ENCODE data around the gene PPFIA3.
"Not testable (repeated sequence)": the region's sequence is repeated elsewhere in the genome, so short reads cannot be mapped to it uniquely, and the experiment has no call there.

The PPFIA3 gene

DNA sequence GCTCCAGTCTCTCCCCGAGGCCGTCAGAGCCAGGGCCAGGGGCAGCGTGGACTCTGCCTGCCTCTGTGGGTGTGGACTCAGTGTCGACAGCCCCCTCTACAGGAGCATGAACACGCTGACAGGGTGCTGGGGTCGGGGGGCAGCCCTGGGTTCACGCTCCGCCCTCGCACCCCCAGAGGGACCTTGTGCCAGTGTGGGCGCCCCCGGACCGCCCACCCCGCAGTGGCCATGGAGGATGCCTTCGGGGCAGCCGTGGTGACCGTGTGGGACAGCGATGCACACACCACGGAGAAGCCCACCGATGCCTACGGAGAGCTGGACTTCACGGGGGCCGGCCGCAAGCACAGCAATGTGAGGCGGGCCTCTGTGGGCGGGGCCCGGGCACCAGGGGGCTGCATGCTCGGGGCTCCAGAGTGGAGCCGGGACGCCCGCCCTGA, 46.5 kb downstream of the PPFIA3 start:
- no peak for DNase-seq (ENCODE audit: low read depth in 1 of 2, low spot score in 1 of 2)
- in situ Hi-C loops (cut with HindIII; ENCODE audit: low pct_unique_long_range_greater_than_20kb, low sequenced_read_pairs), result no loop called here

DNA sequence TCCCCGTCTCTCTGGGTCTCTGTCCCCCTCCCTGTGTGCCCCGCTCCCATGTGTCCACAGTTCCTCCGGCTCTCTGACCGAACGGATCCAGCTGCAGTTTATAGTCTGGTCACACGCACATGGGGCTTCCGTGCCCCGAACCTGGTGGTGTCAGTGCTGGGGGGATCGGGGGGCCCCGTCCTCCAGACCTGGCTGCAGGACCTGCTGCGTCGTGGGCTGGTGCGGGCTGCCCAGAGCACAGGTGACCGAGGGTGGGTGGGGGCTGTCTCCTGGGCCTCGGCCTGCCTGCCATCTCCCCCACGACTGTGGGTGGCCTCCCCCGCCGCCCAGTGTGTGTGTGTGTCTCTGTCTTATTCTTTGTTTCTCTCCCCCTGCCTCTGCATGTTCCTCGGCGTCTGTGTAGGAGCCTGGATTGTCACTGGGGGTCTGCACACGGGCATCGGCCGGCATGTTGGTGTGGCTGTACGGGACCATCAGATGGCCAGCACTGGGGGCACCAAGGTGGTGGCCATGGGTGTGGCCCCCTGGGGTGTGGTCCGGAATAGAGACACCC, 48.6 kb downstream of the PPFIA3 start:
- TF ChIP-seq JUND (IDR thresholded peaks at IDR 0.05; ENCODE audit: low read depth), result no peak
- in situ Hi-C loops (cut with HindIII; ENCODE audit: low pct_unique_long_range_greater_than_20kb, low sequenced_read_pairs), result no loop called here
- DNase-seq (ENCODE audit: low read depth in 1 of 2, low spot score in 1 of 2), result no peak

More for the DNA sequence above, 46.5 kb downstream of the PPFIA3 start:
- TF ChIP-seq JUND (IDR thresholded peaks at IDR 0.05; ENCODE audit: low read depth), result no peak

DNA sequence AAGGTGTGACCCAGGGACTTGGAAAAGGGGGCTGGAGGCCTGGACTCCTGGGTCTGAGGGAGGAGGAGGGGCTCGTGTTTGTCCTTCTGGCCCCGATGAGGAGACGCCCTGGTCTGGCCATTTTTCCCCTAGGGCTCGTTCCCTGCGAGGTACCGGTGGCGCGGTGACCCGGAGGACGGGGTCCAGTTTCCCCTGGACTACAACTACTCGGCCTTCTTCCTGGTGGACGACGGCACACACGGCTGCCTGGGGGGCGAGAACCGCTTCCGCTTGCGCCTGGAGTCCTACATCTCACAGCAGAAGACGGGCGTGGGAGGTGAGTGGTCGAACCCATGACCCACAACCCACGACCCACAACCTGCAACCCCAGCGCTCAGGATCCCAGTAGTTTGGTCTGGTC, 49.1 kb downstream of the PPFIA3 start:
- DNase-seq (ENCODE audit: low read depth in 1 of 2, low spot score in 1 of 2), result no peak
- in situ Hi-C loops (cut with HindIII; ENCODE audit: low pct_unique_long_range_greater_than_20kb, low sequenced_read_pairs), result no loop called here
- TF ChIP-seq JUND (IDR thresholded peaks at IDR 0.05; ENCODE audit: low read depth), result no peak

DNA sequence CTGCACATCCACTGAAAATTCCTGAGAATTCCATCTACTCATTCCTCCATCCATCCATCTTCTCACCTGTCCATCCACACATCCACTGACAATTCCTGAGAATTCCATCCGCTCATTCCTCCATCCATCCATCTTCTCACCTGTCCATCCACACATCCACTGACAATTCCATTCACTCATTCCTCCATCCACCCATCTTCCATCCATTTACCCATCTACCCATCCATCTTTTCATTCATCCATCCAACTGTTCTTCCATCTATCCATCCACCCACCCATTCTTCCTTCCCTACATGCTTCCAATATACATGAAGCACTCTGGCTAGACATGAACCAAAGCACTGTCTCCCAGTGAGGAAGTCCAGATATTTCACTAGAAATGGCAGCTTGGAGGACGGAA, 53.9 kb downstream of the PPFIA3 start:
- in situ Hi-C loops (cut with HindIII; ENCODE audit: low pct_unique_long_range_greater_than_20kb, low sequenced_read_pairs), result no loop called here
- no peak for DNase-seq (ENCODE audit: low read depth in 1 of 2, low spot score in 1 of 2)
- TF ChIP-seq JUND (IDR thresholded peaks at IDR 0.05; ENCODE audit: low read depth), result no peak

DNA sequence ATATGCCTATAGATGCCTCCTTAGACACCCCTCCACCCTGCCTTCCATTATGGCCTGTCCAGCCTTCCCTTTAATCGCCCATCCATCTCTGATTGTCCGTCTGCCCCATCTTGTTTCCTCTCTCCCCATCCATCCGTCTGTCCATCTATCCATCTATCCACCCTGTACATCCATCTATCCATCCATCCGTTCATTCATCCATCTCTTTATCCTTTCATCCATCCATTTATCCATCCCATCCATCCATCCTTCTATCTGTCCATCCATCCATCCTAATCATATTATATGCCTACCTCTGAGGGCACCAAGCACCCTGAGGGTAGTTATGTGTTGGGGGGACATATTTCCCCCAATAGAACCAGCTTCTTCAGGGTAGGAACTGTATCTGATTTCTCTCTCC, 61.3 kb downstream of the PPFIA3 start:
- in situ Hi-C loops (cut with HindIII; ENCODE audit: low pct_unique_long_range_greater_than_20kb, low sequenced_read_pairs), result no loop called here
- no peak for DNase-seq (ENCODE audit: low read depth in 1 of 2, low spot score in 1 of 2)
- no peak for TF ChIP-seq JUND (IDR thresholded peaks at IDR 0.05; ENCODE audit: low read depth)

DNA sequence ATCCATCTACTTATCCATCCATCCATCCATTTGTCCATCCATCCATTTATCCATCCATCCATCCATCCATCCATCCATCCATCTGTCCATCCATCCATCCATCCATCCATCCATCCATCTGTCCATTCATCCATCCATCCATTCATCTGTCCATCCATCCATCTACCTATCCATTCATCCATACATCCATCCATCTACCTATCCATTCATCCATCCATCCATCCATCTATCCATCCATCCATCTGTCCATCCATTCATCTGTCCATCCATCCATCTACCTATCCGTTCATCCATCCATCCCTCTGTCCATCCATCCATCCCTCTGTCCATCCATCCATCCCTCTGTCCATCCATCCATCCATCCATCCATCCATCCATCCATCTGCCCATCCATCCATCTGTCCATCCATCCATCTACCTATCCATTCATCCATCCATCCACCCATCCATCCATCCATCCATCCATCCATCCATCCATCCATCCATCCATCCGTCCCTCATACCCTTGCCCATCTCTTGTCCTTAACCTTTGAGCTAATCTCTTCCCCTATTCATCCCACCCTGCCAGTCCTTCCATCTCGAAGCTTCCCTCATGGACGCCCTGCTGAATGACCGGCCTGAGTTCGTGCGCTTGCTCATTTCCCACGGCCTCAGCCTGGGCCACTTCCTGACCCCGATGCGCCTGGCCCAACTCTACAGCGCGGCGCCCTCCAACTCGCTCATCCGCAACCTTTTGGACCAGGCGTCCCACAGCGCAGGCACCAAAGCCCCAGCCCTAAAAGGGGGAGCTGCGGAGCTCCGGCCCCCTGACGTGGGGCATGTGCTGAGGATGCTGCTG, 62.9 kb downstream of the PPFIA3 start:
- DNase-seq (ENCODE audit: low read depth in 1 of 2, low spot score in 1 of 2), result not testable (repeated sequence)

DNA sequence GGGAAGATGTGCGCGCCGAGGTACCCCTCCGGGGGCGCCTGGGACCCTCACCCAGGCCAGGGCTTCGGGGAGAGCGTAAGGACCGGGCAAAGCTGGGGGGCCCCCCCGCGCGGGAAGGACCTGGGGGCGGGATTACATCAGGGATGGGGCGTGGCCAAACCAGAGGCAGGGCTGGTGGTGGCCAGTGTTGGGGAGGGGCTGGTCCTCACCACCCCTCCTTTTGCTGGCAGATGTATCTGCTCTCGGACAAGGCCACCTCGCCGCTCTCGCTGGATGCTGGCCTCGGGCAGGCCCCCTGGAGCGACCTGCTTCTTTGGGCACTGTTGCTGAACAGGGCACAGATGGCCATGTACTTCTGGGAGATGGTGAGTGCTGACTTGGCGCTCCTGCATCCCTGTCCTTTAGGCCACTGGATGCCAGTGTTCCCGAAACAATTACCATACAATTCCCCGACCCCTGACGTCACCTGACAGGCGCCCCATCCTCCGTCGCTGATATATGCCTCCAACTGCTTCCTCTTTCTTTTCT, 63.6 kb downstream of the PPFIA3 start:
- no peak for TF ChIP-seq JUND (IDR thresholded peaks at IDR 0.05; ENCODE audit: low read depth)
- DNase-seq (ENCODE audit: low read depth in 1 of 2, low spot score in 1 of 2), result no peak
- in situ Hi-C loops (cut with HindIII; ENCODE audit: low pct_unique_long_range_greater_than_20kb, low sequenced_read_pairs), result no loop called here

More for the DNA sequence above, 62.9 kb downstream of the PPFIA3 start:
- in situ Hi-C loops (cut with HindIII; ENCODE audit: low pct_unique_long_range_greater_than_20kb, low sequenced_read_pairs), result not testable (repeated sequence)

DNA sequence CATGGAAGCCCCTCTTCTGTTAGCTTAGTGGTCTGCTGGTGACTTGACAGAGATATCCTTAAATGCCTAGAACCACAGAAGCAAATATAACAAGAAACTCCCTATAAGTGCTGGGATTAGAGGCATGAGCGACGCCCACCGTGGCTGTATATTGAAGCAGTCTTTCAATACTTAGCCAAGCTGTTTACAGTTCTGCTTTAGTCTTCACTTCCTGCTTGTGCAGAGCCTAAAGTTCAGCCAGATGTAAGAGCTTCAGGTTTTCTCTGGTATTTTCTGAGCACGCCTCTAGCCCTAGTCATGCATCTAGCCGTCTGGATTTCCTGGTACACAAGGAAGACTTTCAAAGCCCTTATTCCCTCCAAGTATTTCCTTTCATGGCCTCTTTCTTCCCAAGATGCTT, 66.8 kb downstream of the PPFIA3 start:
- in situ Hi-C loops (cut with HindIII; ENCODE audit: low pct_unique_long_range_greater_than_20kb, low sequenced_read_pairs), result no loop called here
- no peak for TF ChIP-seq JUND (IDR thresholded peaks at IDR 0.05; ENCODE audit: low read depth)
- no peak for DNase-seq (ENCODE audit: low read depth in 1 of 2, low spot score in 1 of 2)

DNA sequence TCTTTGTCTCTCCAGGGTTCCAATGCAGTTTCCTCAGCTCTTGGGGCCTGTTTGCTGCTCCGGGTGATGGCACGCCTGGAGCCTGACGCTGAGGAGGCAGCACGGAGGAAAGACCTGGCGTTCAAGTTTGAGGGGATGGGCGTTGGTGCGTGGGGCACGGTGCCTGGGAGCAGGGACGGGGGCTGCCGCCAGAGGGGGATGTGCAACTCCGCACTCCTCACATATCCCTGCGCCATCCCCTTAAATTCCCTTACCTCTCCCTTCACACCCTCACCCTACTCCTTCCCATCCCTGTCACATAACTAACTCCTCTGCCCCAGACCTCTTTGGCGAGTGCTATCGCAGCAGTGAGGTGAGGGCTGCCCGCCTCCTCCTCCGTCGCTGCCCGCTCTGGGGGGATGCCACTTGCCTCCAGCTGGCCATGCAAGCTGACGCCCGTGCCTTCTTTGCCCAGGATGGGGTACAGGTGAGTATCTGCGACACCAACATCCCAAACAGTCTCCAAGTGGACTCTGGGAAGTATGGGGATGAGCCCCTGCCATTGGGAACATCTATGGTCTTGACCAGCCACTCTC, 69.4 kb downstream of the PPFIA3 start:
- no peak for TF ChIP-seq JUND (IDR thresholded peaks at IDR 0.05; ENCODE audit: low read depth)
- in situ Hi-C loops (cut with HindIII; ENCODE audit: low pct_unique_long_range_greater_than_20kb, low sequenced_read_pairs), result no loop called here
- no peak for DNase-seq (ENCODE audit: low read depth in 1 of 2, low spot score in 1 of 2)

DNA sequence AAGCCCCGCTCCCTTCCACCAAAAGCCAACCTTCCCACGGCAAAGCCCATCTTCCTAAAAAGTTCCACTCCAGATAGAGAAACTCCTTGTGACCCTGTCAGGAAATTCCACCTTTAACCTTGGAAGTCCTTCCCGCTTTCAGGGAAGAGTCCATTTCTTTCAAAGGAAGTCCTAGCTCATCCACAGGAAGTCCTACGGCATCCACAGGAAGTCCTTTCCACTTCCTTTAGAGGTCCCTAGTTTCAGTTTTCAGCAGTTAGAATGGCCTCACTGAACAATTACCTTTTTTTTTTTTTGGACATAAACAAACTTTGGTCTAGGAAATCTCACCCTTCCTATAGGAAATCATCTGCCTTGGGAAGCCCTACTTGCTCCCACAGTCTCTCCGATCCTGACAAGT, 69.9 kb downstream of the PPFIA3 start:
- TF ChIP-seq JUND (IDR thresholded peaks at IDR 0.05; ENCODE audit: low read depth), result no peak
- no peak for DNase-seq (ENCODE audit: low read depth in 1 of 2, low spot score in 1 of 2)
- in situ Hi-C loops (cut with HindIII; ENCODE audit: low pct_unique_long_range_greater_than_20kb, low sequenced_read_pairs), result no loop called here

DNA sequence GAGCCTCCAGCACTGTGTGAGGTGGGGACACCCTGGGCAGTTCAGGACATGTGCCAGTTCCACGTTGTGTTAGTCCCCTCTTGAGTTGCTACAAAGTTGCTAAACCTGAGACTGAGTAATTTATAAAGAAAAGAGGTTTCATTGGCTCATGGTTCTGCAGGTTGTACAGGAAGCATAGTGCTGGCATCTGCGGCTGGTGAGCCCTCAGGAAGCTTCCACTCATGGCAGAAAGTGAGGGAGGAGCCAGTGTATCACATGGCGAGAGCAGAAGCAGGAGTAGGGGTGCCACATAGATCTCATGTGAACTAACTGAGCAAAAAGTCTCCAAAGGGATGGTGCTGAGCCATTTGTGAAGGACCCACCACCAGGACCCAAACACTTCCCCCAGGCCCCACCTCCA, 71.4 kb downstream of the PPFIA3 start:
- in situ Hi-C loops (cut with HindIII; ENCODE audit: low pct_unique_long_range_greater_than_20kb, low sequenced_read_pairs), result no loop called here
- TF ChIP-seq JUND (IDR thresholded peaks at IDR 0.05; ENCODE audit: low read depth), result no peak
- DNase-seq (ENCODE audit: low read depth in 1 of 2, low spot score in 1 of 2), result no peak

DNA sequence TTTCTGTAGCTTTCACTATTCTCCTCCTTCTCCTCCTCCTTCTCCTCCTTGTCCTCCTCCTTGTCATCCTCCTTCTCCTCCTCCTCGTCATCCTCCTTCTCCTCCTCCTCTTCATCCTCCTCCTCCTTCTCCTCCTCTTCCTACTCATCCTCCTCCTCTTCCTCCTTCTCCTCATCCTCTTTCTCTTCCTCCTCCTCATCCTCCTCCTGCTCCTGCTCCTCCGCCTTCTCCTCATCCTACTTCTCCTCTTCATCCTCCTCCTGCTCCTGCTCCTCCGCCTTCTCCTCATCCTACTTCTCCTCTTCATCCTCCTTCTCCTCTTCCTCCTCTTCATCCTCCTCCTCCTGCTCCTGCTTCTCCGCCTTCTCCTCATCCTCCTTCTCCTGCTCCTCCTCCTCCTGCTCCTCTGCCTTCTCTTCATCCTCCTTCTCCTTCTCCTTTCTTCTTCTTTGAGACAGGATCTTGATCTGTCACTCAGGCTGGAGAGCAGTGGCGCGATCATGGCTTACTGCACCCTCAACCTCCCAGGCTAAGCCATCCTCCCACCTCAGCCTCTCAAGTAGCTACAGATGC, 74.6 kb downstream of the PPFIA3 start:
- in situ Hi-C loops (cut with HindIII; ENCODE audit: low pct_unique_long_range_greater_than_20kb, low sequenced_read_pairs), result no loop called here
- DNase-seq (ENCODE audit: low read depth in 1 of 2, low spot score in 1 of 2), result no peak
- TF ChIP-seq JUND (IDR thresholded peaks at IDR 0.05; ENCODE audit: low read depth), result no peak

DNA sequence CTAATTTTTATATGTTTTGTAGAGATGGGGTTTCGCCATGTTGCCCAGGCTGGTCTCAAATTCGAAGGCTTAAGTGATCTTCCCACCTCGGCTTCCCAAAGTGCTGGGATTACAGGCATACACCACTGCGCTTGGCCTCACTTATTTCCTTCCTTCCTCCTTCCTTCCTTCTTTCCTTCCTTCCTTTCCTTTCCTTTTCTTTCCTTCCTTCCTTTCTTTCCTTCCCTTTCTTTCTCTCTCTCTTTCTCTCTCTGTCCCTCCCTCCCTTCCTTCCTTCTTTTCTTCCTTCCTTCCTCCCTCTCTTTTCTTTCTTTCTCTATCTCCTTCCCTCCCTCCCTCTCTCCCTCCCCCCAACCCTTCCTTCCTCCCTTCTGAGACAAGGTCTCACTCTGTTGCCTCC, 75.1 kb downstream of the PPFIA3 start:
- no peak for TF ChIP-seq JUND (IDR thresholded peaks at IDR 0.05; ENCODE audit: low read depth)
- in situ Hi-C loops (cut with HindIII; ENCODE audit: low pct_unique_long_range_greater_than_20kb, low sequenced_read_pairs), result no loop called here
- no peak for DNase-seq (ENCODE audit: low read depth in 1 of 2, low spot score in 1 of 2)

All from T47D (cell line).